Endodermal cell (in vitro differentiated cells): ENCODE data around the gene RAP1GAP2. TPM values are rescaled to one million over a fixed set of nuclear protein-coding genes. Genes with fewer than 3 reads are reported as not detected.
A peak's percentile ranks its signal among the peaks of the same experiment; 100 is the strongest.

Experiments used
- DNase-seq: peaks from one replicate; pipeline ENCODE4 v3.0.0-alpha.2; 2017
- H3K27ac ChIP-seq: 2 replicates; pipeline ENCODE4 v1.5.1; 2013; ENCODE audit warnings: mild to moderate bottlenecking, low read depth, low read length, moderate library complexity
- H3K27me3 ChIP-seq: 2 replicates; pipeline ENCODE4 v1.6.1; 2013; ENCODE audit warnings: mild to moderate bottlenecking, low read length, moderate library complexity; ENCODE audit not compliant: insufficient read depth, control insufficient read depth, poor library complexity, severe bottlenecking
- H3K36me3 ChIP-seq: 2 replicates; pipeline ENCODE4 v1.7.0; 2013; ENCODE audit warnings: mild to moderate bottlenecking, low read length, moderate library complexity; ENCODE audit not compliant: control insufficient read depth, insufficient read depth
- H3K4me1 ChIP-seq: one replicate; pipeline ENCODE4 v1.7.0; 2013; ENCODE audit warnings: low read length; ENCODE audit not compliant: control insufficient read depth, insufficient read depth
- H3K4me3 ChIP-seq: 2 replicates; pipeline ENCODE4 v1.5.1; 2013; ENCODE audit warnings: mild to moderate bottlenecking, low read length, moderate library complexity
- H3K9ac ChIP-seq: 2 replicates; pipeline ENCODE4 v1.6.1; 2013; ENCODE audit warnings: mild to moderate bottlenecking, low read length, moderate library complexity; ENCODE audit not compliant: poor library complexity, severe bottlenecking; ENCODE audit errors: extremely low read depth
- H3K9me3 ChIP-seq: 2 replicates; pipeline ENCODE4 v1.6.1; 2013; ENCODE audit warnings: mild to moderate bottlenecking, low read length, moderate library complexity; ENCODE audit not compliant: control insufficient read depth
- H3K27ac Mint-ChIP-seq: 2 replicates; pipeline ENCODE4 v1.8.0; 2020; ENCODE audit warnings: mixed read lengths
- H3K27me3 Mint-ChIP-seq: 2 replicates; pipeline ENCODE4 v1.8.0; 2021; ENCODE audit warnings: mild to moderate bottlenecking, mixed read lengths; ENCODE audit not compliant: insufficient read depth
- H3K36me3 Mint-ChIP-seq: 2 replicates; pipeline ENCODE4 v1.8.0; 2020; ENCODE audit warnings: low read depth, mixed read lengths
- H3K4me1 Mint-ChIP-seq: 2 replicates; pipeline ENCODE4 v1.8.0; 2020; ENCODE audit warnings: mixed read lengths
- H3K4me3 Mint-ChIP-seq: 2 replicates; pipeline ENCODE4 v1.8.0; 2020; ENCODE audit warnings: mild to moderate bottlenecking, moderate library complexity, mixed read lengths
- H3K9me3 Mint-ChIP-seq: 2 replicates; pipeline ENCODE4 v1.8.0; 2020; ENCODE audit warnings: mild to moderate bottlenecking, mixed read lengths
- WGBS, 2 experiments: methylation state at CpG; one replicate each; pipeline versions ENCODE4 v1.1.5 to v1.1.7; 2013; ENCODE audit warnings: missing lambda C conversion rate in 2 of 2, mixed read lengths in 1 of 2; ENCODE audit not compliant: insufficient coverage in 1 of 2, insufficient read length in 1 of 2; 5-methylcytosine and 5-hydroxymethylcytosine counted together
- total RNA-seq, 2 donors: library from RNA; stranded (reverse); fragmentation: NEBNext Ultra II Directional in 1 of 2; extraction: Animal tissue kit (Norgen Biotek cat#: 25700) in 1 of 2; gene quantifications; 2 replicates in 1 of 2; 3 replicates in 1 of 2; pipeline ENCODE4 v1.2.1, GENCODE V29; 2021
- TF ChIP-seq, protein P1 (sequence below): fragments of 200-600 bp; sonication (generic); conservative IDR thresholded peaks from 2 replicates; pipeline ENCODE4 v1.5.0; 2021; ENCODE audit warnings: antibody characterized with exemption, mild to moderate bottlenecking

RAP1GAP2 gene
- total RNA-seq, 2 donors from 2014 or later = 18.0 to 44.3 TPM

DNA sequence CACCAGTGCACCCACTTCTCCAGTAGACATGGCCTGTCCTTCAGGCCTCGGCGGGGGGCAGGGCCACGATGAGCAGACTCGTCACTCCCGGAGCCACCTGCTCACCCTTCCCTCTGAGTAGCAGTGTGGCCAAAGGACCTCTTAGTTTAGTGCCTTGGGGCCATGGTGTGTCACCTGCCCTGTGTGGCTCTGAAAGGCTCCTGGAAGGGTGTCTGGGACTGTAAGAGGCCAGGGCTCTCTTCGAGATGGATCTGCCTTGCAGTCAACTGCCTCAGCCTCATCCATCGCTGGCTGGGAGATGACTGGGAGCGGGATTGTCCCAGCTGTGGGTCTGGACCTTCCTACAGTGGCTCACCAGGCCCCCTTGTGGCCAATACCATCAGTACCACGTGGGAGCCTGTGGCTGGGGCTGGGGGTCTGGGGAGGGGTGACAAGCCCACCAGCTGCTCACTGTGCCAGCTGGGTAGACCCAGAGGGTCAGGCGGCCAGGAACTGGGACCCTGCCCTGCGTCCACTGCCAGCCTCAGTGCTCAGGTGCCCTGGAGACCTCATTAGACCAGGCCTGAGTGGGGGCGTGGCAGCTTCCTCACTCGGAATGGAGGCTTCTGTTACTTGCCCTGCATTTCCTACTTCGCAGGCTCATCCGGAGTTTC lies 133.8 kb downstream of the RAP1GAP2 start:
- TF ChIP-seq, protein P1, sequence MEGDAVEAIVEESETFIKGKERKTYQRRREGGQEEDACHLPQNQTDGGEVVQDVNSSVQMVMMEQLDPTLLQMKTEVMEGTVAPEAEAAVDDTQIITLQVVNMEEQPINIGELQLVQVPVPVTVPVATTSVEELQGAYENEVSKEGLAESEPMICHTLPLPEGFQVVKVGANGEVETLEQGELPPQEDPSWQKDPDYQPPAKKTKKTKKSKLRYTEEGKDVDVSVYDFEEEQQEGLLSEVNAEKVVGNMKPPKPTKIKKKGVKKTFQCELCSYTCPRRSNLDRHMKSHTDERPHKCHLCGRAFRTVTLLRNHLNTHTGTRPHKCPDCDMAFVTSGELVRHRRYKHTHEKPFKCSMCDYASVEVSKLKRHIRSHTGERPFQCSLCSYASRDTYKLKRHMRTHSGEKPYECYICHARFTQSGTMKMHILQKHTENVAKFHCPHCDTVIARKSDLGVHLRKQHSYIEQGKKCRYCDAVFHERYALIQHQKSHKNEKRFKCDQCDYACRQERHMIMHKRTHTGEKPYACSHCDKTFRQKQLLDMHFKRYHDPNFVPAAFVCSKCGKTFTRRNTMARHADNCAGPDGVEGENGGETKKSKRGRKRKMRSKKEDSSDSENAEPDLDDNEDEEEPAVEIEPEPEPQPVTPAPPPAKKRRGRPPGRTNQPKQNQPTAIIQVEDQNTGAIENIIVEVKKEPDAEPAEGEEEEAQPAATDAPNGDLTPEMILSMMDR = peak; percentile 96
- Mint-ChIP-seq H3K4me3 (no peak overlapping the region), H3K9me3 (no peaks in the 10 kb centered on the region), H3K27ac (no peak overlapping the region), H3K36me3 (peaks cover 25% of the 10 kb centered on the region), H3K4me1 (peaks cover 21% of the 10 kb centered on the region), H3K27me3 (no peaks in the 10 kb centered on the region)
- Histone ChIP-seq H3K9me3 (no peaks in the 10 kb centered on the region), H3K27ac (no peak overlapping the region), H3K4me1 (peaks cover 7% of the 10 kb centered on the region), H3K27me3 (no peaks in the 10 kb centered on the region), H3K36me3 (no peaks in the 10 kb centered on the region), H3K4me3 (no peak overlapping the region), H3K9ac (no peak overlapping the region)
- peak; percentile 96 for DNase-seq
- WGBS, 2 experiments = 66 to 76% methylated on average over 11 to 15 of the region's 15 CpGs

DNA sequence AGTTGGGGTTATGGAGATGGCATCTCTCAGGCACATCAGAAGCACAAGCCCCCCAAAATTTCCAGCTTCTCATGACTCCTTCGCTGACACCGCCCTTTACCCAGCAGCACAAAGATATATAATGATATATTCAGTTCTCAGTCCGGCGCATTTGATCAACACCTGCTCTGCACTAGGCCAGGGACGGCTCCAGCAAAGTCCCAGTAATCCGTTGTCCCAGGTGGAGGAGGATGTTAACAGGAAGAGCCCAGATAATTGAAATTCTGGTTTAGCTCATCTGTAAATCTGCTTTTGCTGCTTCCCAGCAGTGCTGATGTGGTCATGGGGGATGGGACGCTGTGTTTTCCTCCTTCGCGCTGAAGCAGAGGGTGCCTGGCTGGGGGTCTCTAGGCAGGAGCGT lies 135.6 kb downstream of the RAP1GAP2 start:
- no peaks in the 10 kb centered on the region for H3K9me3 ChIP-seq
- no peaks in the 10 kb centered on the region for H3K36me3 ChIP-seq
- peaks cover 21% of the 10 kb centered on the region for H3K4me1 Mint-ChIP-seq
- no peaks in the 10 kb centered on the region for H3K27me3 ChIP-seq
- H3K9ac ChIP-seq = no peak overlapping the region
- H3K4me1 ChIP-seq = peaks cover 7% of the 10 kb centered on the region
- TF ChIP-seq, protein P1 = no peak
- H3K27me3 Mint-ChIP-seq = no peaks in the 10 kb centered on the region
- no peak overlapping the region for H3K27ac ChIP-seq
- 81 to 93% methylated on average over 3 to 10 of the region's 10 CpGs for WGBS, 2 experiments
- H3K27ac Mint-ChIP-seq = peak overlapping the region; percentile 90
- H3K4me3 ChIP-seq = no peak overlapping the region
- H3K4me3 Mint-ChIP-seq = peak overlapping the region; percentile 20
- peaks cover 25% of the 10 kb centered on the region for H3K36me3 Mint-ChIP-seq
- no peaks in the 10 kb centered on the region for H3K9me3 Mint-ChIP-seq
- no peak for DNase-seq

DNA sequence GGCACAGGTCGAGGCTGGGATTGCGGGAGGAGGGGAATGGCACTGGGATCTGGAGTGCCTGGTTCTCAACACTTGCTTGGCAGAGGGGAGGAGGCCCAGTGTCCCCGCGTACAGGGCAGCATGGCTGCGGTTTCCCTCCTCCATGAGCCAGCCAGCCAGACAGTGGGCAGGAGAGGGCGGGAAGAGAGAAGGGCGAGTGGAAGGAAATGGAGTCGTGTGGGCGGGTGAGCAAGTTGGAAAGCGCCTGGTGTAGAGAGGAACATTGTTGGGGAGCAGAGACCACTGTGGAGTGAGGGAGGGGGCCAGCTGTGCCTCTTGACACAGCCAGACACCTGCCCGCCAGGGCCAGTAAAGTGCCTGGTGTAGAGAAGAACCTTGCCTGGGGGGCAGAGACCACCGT lies 136.7 kb downstream of the RAP1GAP2 start:
- Mint-ChIP-seq H3K4me3 (no peak overlapping the region), H3K27ac (peak overlapping the region; percentile 77), H3K9me3 (no peaks in the 10 kb centered on the region), H3K4me1 (peaks cover 21% of the 10 kb centered on the region), H3K36me3 (peaks cover 20% of the 10 kb centered on the region), H3K27me3 (no peaks in the 10 kb centered on the region)
- Histone ChIP-seq H3K9ac (no peak overlapping the region), H3K27me3 (no peaks in the 10 kb centered on the region), H3K9me3 (no peaks in the 10 kb centered on the region), H3K4me3 (no peak overlapping the region), H3K4me1 (peaks cover 7% of the 10 kb centered on the region), H3K36me3 (no peaks in the 10 kb centered on the region), H3K27ac (no peak overlapping the region)
- TF ChIP-seq, protein P1 = no peak
- no peak for DNase-seq
- 90 to 94% methylated on average over 7 to 12 of the region's 12 CpGs for WGBS, 2 experiments
